C4-2B (cell line): ENCODE results near the gene THEMIS2.

Experiments
- H3K27ac ChIP-seq: fragments of 450-650 bp; 2 replicates; pipeline ENCODE4 v1.5.1; 2017
- ZFX ChIP-seq: fragments of 450-650 bp; IDR thresholded peaks from 2 replicates; pipeline ENCODE4 v1.6.1; 2017
- TF ChIP-seq, protein P1 (sequence below): fragments of 450-650 bp; conservative IDR thresholded peaks from 2 replicates; pipeline ENCODE4 v1.5.1; 2017; ENCODE audit warnings: mild to moderate bottlenecking

The THEMIS2 gene

DNA sequence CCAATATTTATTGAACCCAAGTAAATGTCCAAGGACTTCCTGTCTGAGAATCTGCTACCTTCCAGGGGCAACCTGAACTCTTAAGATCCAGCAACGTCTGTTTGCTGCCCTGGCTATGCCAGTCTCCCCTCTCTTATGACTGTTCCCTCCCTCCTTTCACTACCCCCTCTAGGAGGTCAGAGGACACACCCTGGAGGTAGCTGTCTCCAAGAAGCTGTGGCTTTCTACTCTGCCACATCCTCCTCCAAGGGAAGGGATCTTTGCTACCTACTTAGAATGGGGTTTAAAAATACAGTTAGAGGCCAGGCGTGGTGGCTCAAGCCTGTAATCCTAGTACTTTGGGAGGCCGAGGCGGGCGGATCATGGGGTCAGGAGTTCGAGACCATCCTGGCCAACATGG is 58.8 kb downstream of the THEMIS2 start:
- no peak for TF ChIP-seq ZFX
- TF ChIP-seq, protein P1, sequence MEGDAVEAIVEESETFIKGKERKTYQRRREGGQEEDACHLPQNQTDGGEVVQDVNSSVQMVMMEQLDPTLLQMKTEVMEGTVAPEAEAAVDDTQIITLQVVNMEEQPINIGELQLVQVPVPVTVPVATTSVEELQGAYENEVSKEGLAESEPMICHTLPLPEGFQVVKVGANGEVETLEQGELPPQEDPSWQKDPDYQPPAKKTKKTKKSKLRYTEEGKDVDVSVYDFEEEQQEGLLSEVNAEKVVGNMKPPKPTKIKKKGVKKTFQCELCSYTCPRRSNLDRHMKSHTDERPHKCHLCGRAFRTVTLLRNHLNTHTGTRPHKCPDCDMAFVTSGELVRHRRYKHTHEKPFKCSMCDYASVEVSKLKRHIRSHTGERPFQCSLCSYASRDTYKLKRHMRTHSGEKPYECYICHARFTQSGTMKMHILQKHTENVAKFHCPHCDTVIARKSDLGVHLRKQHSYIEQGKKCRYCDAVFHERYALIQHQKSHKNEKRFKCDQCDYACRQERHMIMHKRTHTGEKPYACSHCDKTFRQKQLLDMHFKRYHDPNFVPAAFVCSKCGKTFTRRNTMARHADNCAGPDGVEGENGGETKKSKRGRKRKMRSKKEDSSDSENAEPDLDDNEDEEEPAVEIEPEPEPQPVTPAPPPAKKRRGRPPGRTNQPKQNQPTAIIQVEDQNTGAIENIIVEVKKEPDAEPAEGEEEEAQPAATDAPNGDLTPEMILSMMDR = no peak
- no peak overlapping the region for H3K27ac ChIP-seq

- no peak overlapping the region for H3K27ac ChIP-seq
- TF ChIP-seq, protein P1 = no peak
- no peak for TF ChIP-seq ZFX
These were observed 59.4 kb downstream of the THEMIS2 start for GRCh38 chr1:27931759-27932158.

DNA sequence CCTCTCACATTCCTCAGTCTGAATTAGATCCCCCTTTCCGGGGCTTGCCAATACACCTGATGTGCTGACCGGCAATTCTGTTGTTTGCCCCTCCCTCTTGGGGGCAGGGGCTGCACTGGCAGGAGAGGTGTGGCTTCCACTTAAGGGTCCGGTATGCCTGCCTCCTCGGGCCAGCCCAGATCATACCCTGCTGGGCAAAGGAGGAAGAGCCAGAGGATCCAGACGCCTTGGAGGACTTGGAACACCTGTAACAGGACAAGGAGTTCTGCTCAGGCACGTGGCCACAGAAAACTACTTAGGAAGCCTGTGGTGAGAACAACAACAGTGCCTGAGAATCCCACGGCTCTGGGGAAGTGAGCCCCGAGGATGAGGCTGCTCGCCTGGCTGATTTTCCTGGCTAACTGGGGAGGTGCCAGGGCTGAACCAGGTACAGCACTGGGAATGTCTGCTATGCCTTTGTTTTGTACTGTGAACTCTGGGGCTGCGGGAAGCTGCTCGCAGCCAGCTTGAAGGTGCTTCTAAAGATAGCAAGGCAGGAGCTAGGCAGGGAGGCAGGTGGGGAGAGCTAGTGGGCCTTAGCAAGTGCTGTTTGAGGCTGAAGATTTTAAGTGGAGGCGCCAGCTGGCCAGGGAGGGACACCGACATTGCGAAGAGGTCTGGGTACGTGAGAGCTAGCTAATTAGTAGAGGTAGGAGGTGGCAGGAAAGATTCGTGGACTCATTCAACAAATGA is 62.6 kb downstream of the THEMIS2 start, which contains the start of gene SMPDL3B:
TSS of gene SMPDL3B (plus strand) at position 183 of the 732 bp plus-strand sequence. CDS start at position 367, 184 bp downstream.
- TF ChIP-seq, protein P1 = no peak; the same call in 1 of the 2 replicates
- no peak for TF ChIP-seq ZFX
- peak within 1 kb of the TSS; percentile 77 for H3K27ac ChIP-seq

DNA sequence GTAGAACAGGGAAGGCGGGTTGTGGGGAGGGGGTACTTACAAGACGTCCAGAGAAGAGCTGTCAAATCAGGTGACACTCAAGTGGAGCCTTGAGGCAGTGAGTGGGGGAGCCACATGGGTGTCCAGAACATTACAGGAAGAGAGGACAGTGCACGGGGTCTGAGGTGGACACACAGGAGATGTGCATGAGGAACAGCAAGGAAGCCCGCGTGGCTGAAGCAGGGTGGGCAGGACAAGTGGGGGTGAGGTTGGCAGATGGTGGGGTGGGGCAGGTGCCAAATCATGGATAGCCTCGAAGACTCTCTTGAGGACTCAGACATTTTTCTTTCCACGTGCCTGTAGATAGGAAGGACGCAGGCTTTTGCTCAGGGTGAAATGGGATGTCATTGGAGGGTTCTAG is 63.4 kb downstream of the THEMIS2 start:
- no peak for TF ChIP-seq ZFX
- TF ChIP-seq, protein P1 = no peak

More for the DNA sequence above, 63.4 kb downstream of the THEMIS2 start:
- H3K27ac ChIP-seq = peak overlapping the region; percentile 77
